Measurements from ENCODE around the gene PSMD7. TPM values are rescaled to one million over a fixed set of nuclear protein-coding genes. Genes with fewer than 3 reads are reported as not detected.
A peak's percentile ranks its signal among the peaks of the same experiment; 100 is the strongest.
"Not testable (repeated sequence)": the region's sequence is repeated elsewhere in the genome, so short reads cannot be mapped to it uniquely, and the experiment has no call there.

Gene PSMD7
- total and polyA plus RNA-seq, 5 donors = 80.9 to 118 (median 106) TPM

DNA sequence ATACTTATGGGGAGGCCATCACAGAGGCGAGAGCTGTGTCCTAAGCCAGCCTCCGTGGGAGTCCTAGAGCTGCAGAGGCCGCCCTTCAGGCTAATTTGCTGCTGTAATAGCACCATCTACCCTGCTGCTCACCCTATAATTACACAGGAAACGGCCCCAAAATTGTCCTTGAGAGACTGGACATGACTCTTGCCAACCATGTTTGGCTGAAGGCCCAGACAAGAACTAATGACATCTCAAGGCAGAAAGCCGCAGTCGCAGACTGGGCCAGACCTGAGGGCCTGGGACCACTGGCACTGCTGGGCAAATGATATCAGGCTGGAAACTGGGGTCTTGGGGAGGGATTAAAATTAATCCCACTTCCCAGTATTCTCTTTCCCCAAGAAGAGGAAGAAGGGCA, 24.1 kb downstream of the PSMD7 start:
- intact Hi-C loops (cut with DNase I) = no loop called here
- WGBS = 49% methylated on average over 6 of the region's 6 CpGs
- ATAC-seq (peak; percentile 9 to 32), DNase-seq (no peak)
- no peaks in the 10 kb centered on the region for H3K9me3 ChIP-seq (ENCODE audit: control insufficient read depth, low read length)
- peaks cover 8% of the 10 kb centered on the region for H3K4me1 ChIP-seq (ENCODE audit: control insufficient read depth, insufficient read depth, low read length)
- no peak overlapping the region for H3K4me3 ChIP-seq (ENCODE audit: low read length)
- H3K27me3 ChIP-seq (ENCODE audit: control insufficient read depth, insufficient read depth) = no peaks in the 10 kb centered on the region
- H3K27ac ChIP-seq (ENCODE audit: low read length) = no peak overlapping the region

DNA sequence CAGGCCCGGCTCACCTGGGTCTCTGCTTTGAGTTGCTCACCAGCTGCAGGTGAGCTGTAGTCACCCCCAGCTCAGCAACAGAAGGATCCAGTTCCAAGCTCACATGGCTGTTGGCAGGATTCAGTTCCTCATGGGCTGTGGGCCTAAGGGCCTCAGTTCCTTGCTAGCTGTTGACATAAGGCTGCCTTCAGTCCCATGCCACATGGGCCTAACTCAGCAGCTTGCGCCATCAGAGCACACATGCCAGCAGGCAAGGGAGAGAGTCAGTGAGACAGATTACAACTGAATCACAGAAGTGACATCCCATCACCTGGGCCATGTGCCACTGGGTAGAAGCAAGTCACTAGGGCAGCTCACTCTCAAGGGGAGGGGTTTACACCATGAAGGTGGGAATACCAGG, 24.7 kb downstream of the PSMD7 start:
- 87% methylated on average over 2 of the region's 2 CpGs for WGBS
- no peak overlapping the region for H3K4me3 ChIP-seq (ENCODE audit: low read length)
- peak in 1 of 3 donors; percentile 34 for DNase-seq
- H3K4me1 ChIP-seq (ENCODE audit: control insufficient read depth, insufficient read depth, low read length) = peaks cover 8% of the 10 kb centered on the region
- no peaks in the 10 kb centered on the region for H3K27me3 ChIP-seq (ENCODE audit: control insufficient read depth, insufficient read depth)
- H3K9me3 ChIP-seq (ENCODE audit: control insufficient read depth, low read length) = no peaks in the 10 kb centered on the region
- H3K27ac ChIP-seq (ENCODE audit: low read length) = no peak overlapping the region
- intact Hi-C loops (cut with DNase I) = no loop called here
- peak in 1 of 2 donors; percentile 34 for ATAC-seq

DNA sequence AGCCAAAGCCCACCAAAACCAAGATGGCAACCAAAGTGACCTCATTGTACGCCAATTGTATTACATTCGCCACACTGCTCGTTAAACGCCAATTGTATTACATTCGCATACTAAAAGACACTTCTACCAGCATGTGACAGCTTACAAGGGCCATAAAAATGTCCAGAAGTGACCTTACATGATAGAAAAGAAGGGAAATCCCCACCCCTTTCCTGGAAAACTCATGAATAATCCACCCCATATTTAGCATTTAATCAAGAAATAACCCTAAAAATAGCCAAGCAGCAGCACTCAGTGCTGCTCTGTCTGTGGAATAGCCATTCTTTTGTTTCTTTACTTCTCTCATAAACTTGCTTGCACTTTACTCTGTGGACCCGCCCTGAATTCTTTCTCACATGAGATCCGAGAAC, 25.7 kb downstream of the PSMD7 start:
- DNase-seq (no peak), ATAC-seq (peak; percentile 50 to 82)
- Histone ChIP-seq H3K27ac (ENCODE audit: low read length) (peak overlapping the region; percentile 75), H3K27me3 (ENCODE audit: control insufficient read depth, insufficient read depth) (no peaks in the 10 kb centered on the region), H3K9me3 (ENCODE audit: control insufficient read depth, low read length) (no peaks in the 10 kb centered on the region), H3K4me1 (ENCODE audit: control insufficient read depth, insufficient read depth, low read length) (peaks cover 8% of the 10 kb centered on the region), H3K4me3 (ENCODE audit: low read length) (no peak overlapping the region)
- intact Hi-C loops (cut with DNase I) = no loop called here
- 48% methylated on average over 7 of the region's 7 CpGs for WGBS

DNA sequence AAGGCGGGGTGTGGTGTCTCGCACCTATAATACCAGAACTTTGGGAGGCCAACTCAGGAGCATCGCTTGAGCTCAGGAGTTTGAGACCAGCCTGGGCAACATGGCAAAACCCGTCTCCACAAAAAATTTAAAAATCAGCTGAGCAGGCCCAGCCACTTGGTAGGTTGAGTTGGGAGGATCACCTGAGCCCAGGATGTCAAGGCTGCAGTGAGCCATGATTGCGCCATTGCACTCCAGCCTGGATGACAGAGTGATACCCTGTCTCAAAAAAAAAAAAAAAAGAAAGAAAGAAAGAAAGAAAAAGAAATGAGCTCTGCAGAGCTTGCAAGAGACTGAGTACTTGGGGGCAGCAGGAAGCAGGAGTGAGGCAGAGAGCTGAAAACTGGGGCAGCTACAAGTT, 28.2 kb downstream of the PSMD7 start:
- DNase-seq; H3K4me3 ChIP-seq (ENCODE audit: low read length); H3K27ac ChIP-seq (ENCODE audit: low read length); intact Hi-C loops (cut with DNase I); ATAC-seq; H3K9me3 ChIP-seq (ENCODE audit: control insufficient read depth, low read length); H3K4me1 ChIP-seq (ENCODE audit: control insufficient read depth, insufficient read depth, low read length); H3K27me3 ChIP-seq (ENCODE audit: control insufficient read depth, insufficient read depth): not testable (repeated sequence)
- WGBS = 99% methylated on average over 5 of the region's 5 CpGs

DNA sequence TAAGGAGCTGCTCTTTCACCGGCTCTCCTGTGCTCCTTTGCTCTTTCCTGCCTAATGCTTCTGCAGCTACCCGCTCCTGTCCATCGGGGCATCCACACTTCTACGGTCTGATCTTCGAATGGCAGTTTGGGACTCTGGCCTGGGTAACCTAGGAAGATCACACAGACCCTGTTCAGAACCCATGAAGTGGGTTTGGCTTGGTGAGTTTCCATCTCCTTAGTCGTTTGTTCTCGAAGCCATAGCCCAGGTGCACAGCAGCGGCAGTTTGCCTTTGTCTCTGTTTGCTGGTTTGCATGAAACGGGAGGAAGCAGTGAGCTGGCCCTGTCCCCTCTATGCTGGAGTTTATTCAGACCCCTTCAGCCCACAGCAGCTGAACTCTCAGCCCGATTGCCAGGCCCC, 29.0 kb downstream of the PSMD7 start:
- 88% methylated on average over 10 of the region's 10 CpGs for WGBS
- Histone ChIP-seq H3K4me3 (ENCODE audit: low read length) (no peak overlapping the region), H3K4me1 (ENCODE audit: control insufficient read depth, insufficient read depth, low read length) (peaks cover 8% of the 10 kb centered on the region), H3K27ac (ENCODE audit: low read length) (no peak overlapping the region), H3K27me3 (ENCODE audit: control insufficient read depth, insufficient read depth) (no peaks in the 10 kb centered on the region), H3K9me3 (ENCODE audit: control insufficient read depth, low read length) (no peaks in the 10 kb centered on the region)
- ATAC-seq (no peak), DNase-seq (no peak)
- intact Hi-C loops (cut with DNase I) = no loop called here

DNA sequence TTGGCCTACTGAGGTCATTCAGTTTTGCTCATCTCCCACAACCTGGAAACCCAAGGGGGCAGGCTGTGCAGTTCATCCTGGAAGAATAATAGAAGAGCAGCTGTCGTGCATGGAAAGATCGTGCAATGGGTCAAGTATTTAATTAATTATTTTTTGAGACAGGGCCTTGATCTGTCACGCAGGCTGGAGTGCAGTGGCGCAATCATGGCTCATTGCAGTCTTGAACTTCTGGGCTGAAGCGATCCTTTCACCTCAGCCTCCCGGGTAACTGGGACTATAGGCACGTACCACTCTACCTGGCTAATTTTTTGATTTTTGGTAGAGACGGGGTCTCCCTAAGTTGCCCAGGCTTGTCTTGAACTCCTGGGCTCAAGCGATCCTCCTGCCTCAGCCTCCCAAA, 31.7 kb downstream of the PSMD7 start:
- 96% methylated on average over 9 of the region's 9 CpGs for WGBS
- ATAC-seq; H3K27me3 ChIP-seq (ENCODE audit: control insufficient read depth, insufficient read depth); H3K4me3 ChIP-seq (ENCODE audit: low read length); intact Hi-C loops (cut with DNase I); H3K27ac ChIP-seq (ENCODE audit: low read length); DNase-seq; H3K9me3 ChIP-seq (ENCODE audit: control insufficient read depth, low read length); H3K4me1 ChIP-seq (ENCODE audit: control insufficient read depth, insufficient read depth, low read length): not testable (repeated sequence)

DNA sequence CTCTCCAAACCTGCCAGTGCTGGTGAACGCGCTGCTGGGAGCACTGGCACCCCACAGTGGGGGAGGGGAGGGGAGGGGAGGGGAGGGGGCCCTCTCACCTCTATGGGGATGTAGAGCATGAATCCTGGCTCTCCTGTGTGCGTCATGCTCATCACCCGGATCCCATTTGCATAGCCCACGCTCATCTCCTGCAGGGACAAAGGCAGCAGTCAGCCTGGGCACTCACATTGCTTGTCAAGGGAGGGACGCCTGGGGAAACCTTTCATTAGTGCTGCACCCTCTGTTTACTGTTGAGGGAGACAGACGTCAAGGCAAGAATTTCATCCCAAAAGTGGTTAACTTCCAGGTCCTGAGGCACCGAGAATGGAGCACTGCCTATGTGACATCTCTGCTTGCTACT, 35.9 kb downstream of the PSMD7 start:
- H3K9me3 ChIP-seq (ENCODE audit: control insufficient read depth, low read length); H3K27ac ChIP-seq (ENCODE audit: low read length); DNase-seq; intact Hi-C loops (cut with DNase I); H3K27me3 ChIP-seq (ENCODE audit: control insufficient read depth, insufficient read depth); ATAC-seq; H3K4me1 ChIP-seq (ENCODE audit: control insufficient read depth, insufficient read depth, low read length); H3K4me3 ChIP-seq (ENCODE audit: low read length): not testable (repeated sequence)
- 88% methylated on average over 8 of the region's 8 CpGs for WGBS

DNA sequence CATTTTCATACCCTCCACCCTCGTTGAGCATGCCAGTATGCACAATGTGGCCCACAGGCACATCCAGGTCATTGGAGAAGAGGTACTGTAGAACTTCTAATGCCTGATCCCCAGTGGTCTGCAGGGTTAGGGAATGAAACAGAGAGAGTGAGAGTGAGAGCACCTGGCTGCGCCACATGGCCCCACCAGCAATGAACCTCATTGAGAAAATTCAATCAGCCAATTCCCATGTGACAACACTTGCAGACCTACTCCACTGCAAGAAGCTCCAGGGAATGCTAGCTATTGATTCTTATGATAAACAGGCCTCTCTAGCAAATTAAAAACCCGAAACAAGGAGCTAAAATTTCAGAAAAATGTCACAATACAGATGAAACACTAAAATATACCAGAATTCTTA, 40.9 kb downstream of the PSMD7 start:
- H3K9me3 ChIP-seq (ENCODE audit: control insufficient read depth, low read length); H3K27me3 ChIP-seq (ENCODE audit: control insufficient read depth, insufficient read depth); intact Hi-C loops (cut with DNase I); H3K4me3 ChIP-seq (ENCODE audit: low read length); H3K27ac ChIP-seq (ENCODE audit: low read length); H3K4me1 ChIP-seq (ENCODE audit: control insufficient read depth, insufficient read depth, low read length); ATAC-seq; DNase-seq: not testable (repeated sequence)
- 93% methylated on average over 3 of the region's 3 CpGs for WGBS

DNA sequence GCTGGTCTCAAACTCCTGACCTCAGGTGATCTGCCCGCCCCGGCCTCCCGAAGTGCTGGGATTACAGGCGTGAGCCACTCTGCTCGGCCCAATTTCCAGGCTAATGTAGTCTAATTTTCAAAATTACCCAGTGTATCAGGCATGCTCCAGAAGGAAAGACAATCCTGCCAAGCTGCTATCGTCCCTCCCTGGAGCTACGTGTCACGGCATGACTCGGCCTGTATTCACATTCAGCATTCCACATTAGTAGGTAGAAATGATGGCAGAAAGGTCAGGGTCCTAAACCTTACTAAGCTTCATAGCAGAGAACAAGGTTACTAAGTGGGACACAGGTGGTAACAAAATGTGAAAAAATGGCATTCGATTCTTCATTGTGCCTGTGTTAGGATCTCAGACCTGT, 42.6 kb downstream of the PSMD7 start:
- H3K9me3 ChIP-seq (ENCODE audit: control insufficient read depth, low read length); intact Hi-C loops (cut with DNase I); H3K27ac ChIP-seq (ENCODE audit: low read length); H3K27me3 ChIP-seq (ENCODE audit: control insufficient read depth, insufficient read depth); H3K4me3 ChIP-seq (ENCODE audit: low read length); ATAC-seq; H3K4me1 ChIP-seq (ENCODE audit: control insufficient read depth, insufficient read depth, low read length); DNase-seq: not testable (repeated sequence)
- WGBS = 97% methylated on average over 10 of the region's 10 CpGs

DNA sequence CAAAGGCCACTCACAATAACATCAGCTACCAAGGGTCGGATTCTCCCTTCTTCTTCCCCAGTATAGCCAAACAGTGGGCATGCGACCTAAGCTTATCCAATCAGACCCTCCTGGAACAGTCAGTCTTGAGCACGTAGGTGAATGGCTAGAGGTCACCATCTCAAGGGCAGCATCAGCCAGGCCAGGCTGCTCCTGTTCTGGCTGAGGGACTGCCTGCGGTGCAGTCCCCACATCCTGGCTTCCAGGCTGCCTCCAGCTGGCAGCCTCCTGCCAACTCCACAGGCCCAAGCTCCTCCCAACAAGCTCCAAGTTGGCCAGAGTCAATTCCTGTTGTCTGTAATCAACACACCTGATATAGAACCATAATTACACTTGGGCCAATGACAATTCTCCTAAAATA, 56.4 kb downstream of the PSMD7 start:
- peak; percentile 33 to 61 for ATAC-seq

More for the DNA sequence above, 56.4 kb downstream of the PSMD7 start:
- H3K27ac ChIP-seq (ENCODE audit: low read length); intact Hi-C loops (cut with DNase I); H3K9me3 ChIP-seq (ENCODE audit: control insufficient read depth, low read length); H3K4me3 ChIP-seq (ENCODE audit: low read length); H3K27me3 ChIP-seq (ENCODE audit: control insufficient read depth, insufficient read depth); H3K4me1 ChIP-seq (ENCODE audit: control insufficient read depth, insufficient read depth, low read length); DNase-seq: not testable (repeated sequence)
- WGBS = 87% methylated on average over 4 of the region's 4 CpGs
